GM19324 (cell line): ENCODE measurements around the gene SYT12.

Experiments used
- ATAC-seq: cut with Tn5 transposase; IDR thresholded peaks from one replicate; pipeline ENCODE4 v1.9.1; 2021; ENCODE audit warnings: mild to moderate bottlenecking, moderate library complexity; ENCODE audit not compliant: unreplicated experiment, low FRiP score

Gene SYT12

GRCh38 chr11:67090717-67091116, 67.8 kb downstream of the SYT12 start:
- ATAC-seq, result no peak

- ATAC-seq, result no peak
These were observed 72.2 kb downstream of the SYT12 start for GRCh38 chr11:67095214-67095507.

- no peak for ATAC-seq
These were observed 76.0 kb downstream of the SYT12 start for GRCh38 chr11:67098799-67099429.

- ATAC-seq, result no peak
These were observed 76.9 kb downstream of the SYT12 start for GRCh38 chr11:67099831-67100324.
